CD4-positive, alpha-beta T cell treated with Interleukin-15 for 1 hour (primary cell): ENCODE measurements around the gene YY2.
"Not testable (repeated sequence)": the region's sequence is repeated elsewhere in the genome, so short reads cannot be mapped to it uniquely, and the experiment has no call there.

Source experiments
- DNase-seq: peaks from one replicate; pipeline ENCODE4 v3.0.0-alpha.2; 2020

The YY2 gene

GRCh38 chrX:21855937-21856415 lies at the start of gene YY2:
TSS of gene YY2 (plus strand) at chrX:21855987. CDS start at chrX:21856485, 498 bp downstream.
- DNase-seq: no peak

- DNase-seq: no peak
Measured at GRCh38 chrX:21806691-21807090, 49.1 kb upstream of the YY2 start.

GRCh38 chrX:21811832-21812231 lies 44.0 kb upstream of the YY2 start:
- DNase-seq: no peak

- no peak for DNase-seq
Measured at GRCh38 chrX:21812628-21813027, 43.2 kb upstream of the YY2 start.

- no peak for DNase-seq
Measured at GRCh38 chrX:21813612-21814368, 42.0 kb upstream of the YY2 start.

GRCh38 chrX:21816136-21816535 lies 39.7 kb upstream of the YY2 start:
- no peak for DNase-seq

- DNase-seq: not testable (repeated sequence)
Measured at GRCh38 chrX:21820170-21820569, 35.6 kb upstream of the YY2 start.

GRCh38 chrX:21821875-21822274 lies 33.9 kb upstream of the YY2 start:
- no peak for DNase-seq

GRCh38 chrX:21831496-21831895 lies 24.3 kb upstream of the YY2 start:
- DNase-seq: no peak

- DNase-seq: no peak
Measured at GRCh38 chrX:21837056-21837455, 18.7 kb upstream of the YY2 start.

GRCh38 chrX:21838937-21839333 lies 16.9 kb upstream of the YY2 start:
- no peak for DNase-seq

GRCh38 chrX:21839334-21840192 lies 16.2 kb upstream of the YY2 start, which contains the start of gene MBTPS2:
TSS of gene MBTPS2 (plus strand) at chrX:21839617. CDS start at chrX:21839735, 118 bp downstream.
- DNase-seq: peak; percentile 81

- no peak for DNase-seq
Measured at GRCh38 chrX:21840193-21840545, 15.6 kb upstream of the YY2 start.

- no peak for DNase-seq
Measured at GRCh38 chrX:21843179-21843578, 12.6 kb upstream of the YY2 start.

- no peak for DNase-seq
Measured at GRCh38 chrX:21845096-21845495, 10.7 kb upstream of the YY2 start.

- no peak for DNase-seq
Measured at GRCh38 chrX:21847342-21847741, 8.4 kb upstream of the YY2 start.

GRCh38 chrX:21853578-21853977 lies 2.2 kb upstream of the YY2 start:
- DNase-seq: no peak

GRCh38 chrX:21856504-21856903 lies 717 bp downstream of the YY2 start:
- no peak for DNase-seq

GRCh38 chrX:21863241-21863640 lies 7.5 kb downstream of the YY2 start:
- no peak for DNase-seq

- no peak for DNase-seq
Measured at GRCh38 chrX:21865436-21865835, 9.6 kb downstream of the YY2 start.

GRCh38 chrX:21870494-21870893 lies 14.7 kb downstream of the YY2 start:
- no peak for DNase-seq

- DNase-seq: no peak
Measured at GRCh38 chrX:21873063-21873775, 17.4 kb downstream of the YY2 start.

- not testable (repeated sequence) for DNase-seq
Measured at GRCh38 chrX:21874182-21874581, 18.4 kb downstream of the YY2 start.
